H54 (cell line): ENCODE data around the gene ACY1.

Experiments used
- DNase-seq: peaks from one replicate; pipeline ENCODE4 v3.0.0; 2011; ENCODE audit warnings: low spot score, mixed read lengths; ENCODE audit not compliant: insufficient read length
- FAIRE-seq: peaks from 3 replicates; lab custom pipeline; 2011; peaks lifted over from hg19 to GRCh38; lab: Jason Lieb, UNC
- POLR2A ChIP-seq: IDR thresholded peaks from 2 replicates; pipeline ENCODE4 v1.6.1; 2011; ENCODE audit warnings: low read depth, mild to moderate bottlenecking, low read length

The ACY1 gene

GRCh38 chr3:51982838-51983577, at the start of gene ACY1:
Gene ACY1, plus strand, starts transcription at chr3:51983535. Its CDS starts 530 bp downstream, at chr3:51984065.
- FAIRE-seq, result no peak
- TF ChIP-seq POLR2A, result peak; percentile 59
- peak; percentile 95 for DNase-seq

- DNase-seq (no peak), FAIRE-seq (no peak)
- TF ChIP-seq POLR2A, result no peak
Observed at GRCh38 chr3:51934139-51934850, 49.0 kb upstream of the ACY1 start.

- FAIRE-seq, result no peak
- no peak for DNase-seq
- TF ChIP-seq POLR2A, result no peak
Observed at GRCh38 chr3:51934991-51935885, 48.1 kb upstream of the ACY1 start.

GRCh38 chr3:51935886-51936755, 47.2 kb upstream of the ACY1 start:
- DNase-seq, result no peak
- FAIRE-seq, result no peak
- no peak for TF ChIP-seq POLR2A

- FAIRE-seq (no peak), DNase-seq (no peak)
- TF ChIP-seq POLR2A, result no peak
Observed at GRCh38 chr3:51937014-51937413, 46.3 kb upstream of the ACY1 start.

GRCh38 chr3:51937611-51938450, 45.5 kb upstream of the ACY1 start:
- DNase-seq, result no peak
- FAIRE-seq, result no peak
- no peak for TF ChIP-seq POLR2A

- no peak for TF ChIP-seq POLR2A
Observed at GRCh38 chr3:51938780-51939425, 44.4 kb upstream of the ACY1 start.

GRCh38 chr3:51940648-51941462, 42.5 kb upstream of the ACY1 start:
- FAIRE-seq (no peak), DNase-seq (no peak)
- no peak for TF ChIP-seq POLR2A

More at GRCh38 chr3:51938780-51939425, 44.4 kb upstream of the ACY1 start:
- DNase-seq (no peak), FAIRE-seq (no peak)

GRCh38 chr3:51941463-51941797, 41.9 kb upstream of the ACY1 start:
- DNase-seq, result no peak
- FAIRE-seq, result no peak
- no peak for TF ChIP-seq POLR2A

GRCh38 chr3:51941798-51942602, 41.3 kb upstream of the ACY1 start, which contains the start of the genes PARP3 and RRP9:
Gene PARP3, plus strand, starts transcription at chr3:51942363. Its CDS starts 993 bp downstream, at chr3:51943356.
Gene RRP9, minus strand, starts transcription at chr3:51941904. Its CDS starts 37 bp downstream, at chr3:51941867.
- peak; percentile 82 for TF ChIP-seq POLR2A
- FAIRE-seq, result peak; percentile 92
- DNase-seq, result peak; percentile 99
